HepG2 (cell line): ENCODE results near the gene MRPL48. TPM values are rescaled to one million over a fixed set of nuclear protein-coding genes. Genes with fewer than 3 reads are reported as not detected.

ENCODE experiments used
- ATAC-seq: fragments of 200-7000 bp; cut with Tn5 transposase; 3 replicates; pipeline ENCODE4 v1.9.1; 2020; ENCODE audit warnings: mild to moderate bottlenecking, moderate library complexity
- BruUV-seq: library from RNA; stranded (reverse); fragments of 400-500 nt; replicated peaks from 2 replicates; lab custom pipeline; 2021; lab: Mats Ljungman, UMichigan
- CTCF ChIA-PET: fragments of 300-600 bp; formaldehyde crosslinking; extraction: SDS; loops from one replicate; lab custom pipeline; 2021; ENCODE audit warnings: low total read pairs, inconsistent platforms, low intra/inter-chr PET ratio; lab: Yijun Ruan, JAX
- POLR2A ChIA-PET: fragments of 350-600 bp; sonication (Branson Sonifier 250); formaldehyde crosslinking; loops from one replicate; lab custom pipeline; 2020; ENCODE audit warnings: antibody characterized with exemption, inconsistent platforms; lab: Yijun Ruan, JAX
- DNase-seq: peaks from one replicate; pipeline ENCODE4 v3.0.0-alpha.2; 2015; ENCODE audit warnings: low spot score
- FAIRE-seq: peaks from 3 replicates; lab custom pipeline; 2011; peaks lifted over from hg19 to GRCh38; lab: Jason Lieb, UNC
- H2AFZ ChIP-seq: one replicate; pipeline ENCODE4 v1.6.1; 2011; ENCODE audit warnings: low read length, inconsistent platforms
- H3K27ac ChIP-seq: fragments of 300-600 bp; 3 replicates; pipeline ENCODE4 v1.8.0; 2011; ENCODE audit warnings: mixed run types, mild to moderate bottlenecking, mixed read lengths, low read length, inconsistent platforms; ENCODE audit not compliant: insufficient read depth; ENCODE audit errors: extremely low read length
- H3K27me3 ChIP-seq, 2 experiments: fragments of 200-600 bp in 1 of 2; 2 replicates in 1 of 2; 3 replicates in 1 of 2; pipeline versions ENCODE4 v1.6.0 to v1.8.0; 2011; ENCODE audit warnings: low read length in 2 of 2, mild to moderate bottlenecking in 2 of 2, moderate library complexity in 2 of 2, inconsistent platforms in 1 of 2; ENCODE audit not compliant: insufficient read depth in 2 of 2, control insufficient read depth in 1 of 2
- H3K36me3 ChIP-seq, 2 experiments: fragments of 200-600 bp in 1 of 2; replicated peaks in 1 of 2; 2 replicates in 1 of 2; 3 replicates in 1 of 2; pipeline versions ENCODE4 v1.5.1 to v1.8.0; 2011; ENCODE audit warnings: low read length in 2 of 2, inconsistent platforms in 1 of 2; ENCODE audit not compliant: insufficient read depth in 2 of 2, control insufficient read depth in 1 of 2
- H3K4me1 ChIP-seq: 2 replicates; pipeline ENCODE4 v1.5.1; 2012; ENCODE audit warnings: low read length, inconsistent platforms; ENCODE audit not compliant: insufficient read depth
- H3K4me2 ChIP-seq: 2 replicates; pipeline ENCODE4 v1.6.0; 2011; ENCODE audit warnings: low read depth, low read length, inconsistent platforms
- H3K4me3 ChIP-seq, 3 experiments: fragments of 200-600 bp in 1 of 3; sonication (generic), shearing (Covaris generic) in 1 of 3; replicated peaks in 1 of 3; 2 replicates each; pipeline ENCODE4 v1.5.1; 2011 to 2016; ENCODE audit warnings: low read length in 3 of 3, inconsistent platforms in 2 of 3, low read depth in 2 of 3, mild to moderate bottlenecking in 2 of 3, control low read depth in 1 of 3, mixed read lengths in 1 of 3; ENCODE audit not compliant: insufficient read depth in 1 of 3
- H3K79me2 ChIP-seq: one replicate; pipeline ENCODE4 v1.6.1; 2011; ENCODE audit warnings: low read length, inconsistent platforms; ENCODE audit not compliant: insufficient read depth
- H3K9ac ChIP-seq: 2 replicates; pipeline ENCODE4 v1.6.0; 2011; ENCODE audit warnings: mild to moderate bottlenecking, low read depth, low read length, inconsistent platforms; ENCODE audit not compliant: insufficient read depth
- H3K9me3 ChIP-seq: 2 replicates; pipeline ENCODE4 v1.5.1; 2012; ENCODE audit warnings: mild to moderate bottlenecking, low read length
- H4K20me1 ChIP-seq: 2 replicates; pipeline ENCODE4 v1.6.0; 2011; ENCODE audit warnings: inconsistent platforms, mild to moderate bottlenecking, low read length, moderate library complexity; ENCODE audit not compliant: insufficient read depth
- ADNP ChIP-seq: sonication (generic); formaldehyde crosslinking; IDR thresholded peaks from 2 replicates; pipeline ENCODE4 v1.4.0; 2020; ENCODE audit warnings: missing genetic modification reagents
- AKAP8 ChIP-seq: sonication (generic); formaldehyde crosslinking; IDR thresholded peaks from 2 replicates; pipeline ENCODE4 v1.5.1; 2020; ENCODE audit warnings: mild to moderate bottlenecking, missing genetic modification reagents
- GZF1 ChIP-seq: sonication (generic); formaldehyde crosslinking; IDR thresholded peaks from 2 replicates; pipeline ENCODE4 v1.5.1; 2020; ENCODE audit warnings: mild to moderate bottlenecking, missing genetic modification reagents
- KLF6 ChIP-seq: IDR thresholded peaks from 2 replicates; pipeline ENCODE4 v1.8.0; 2016; ENCODE audit warnings: missing biosample characterization, missing genetic modification reagents
- ZFX ChIP-seq: sonication (generic); formaldehyde crosslinking; IDR thresholded peaks from 2 replicates; pipeline ENCODE4 v1.4.0; 2020; ENCODE audit warnings: mild to moderate bottlenecking, low read depth, missing genetic modification reagents, moderate library complexity
- ZNF121 ChIP-seq: sonication (generic); formaldehyde crosslinking; IDR thresholded peaks from 2 replicates; pipeline ENCODE4 v1.5.0; 2020; ENCODE audit warnings: mild to moderate bottlenecking, missing genetic modification reagents
- ZNF513 ChIP-seq: sonication (generic); formaldehyde crosslinking; conservative IDR thresholded peaks from 2 replicates; pipeline ENCODE4 v1.5.0; 2020; ENCODE audit warnings: missing genetic modification reagents
- WGBS: methylation state at CpG from one replicate; pipeline ENCODE4 v1.1.6; 2017; ENCODE audit warnings: low lambda C conversion rate; 5-methylcytosine and 5-hydroxymethylcytosine counted together
- in situ Hi-C: cut with HindIII; loops from 2 replicates; pipeline ENCODE4 v1.10.0; 2017; ENCODE audit warnings: low pct_unique_long_range_greater_than_20kb; ENCODE audit not compliant: extremely low pct_ligation_motif_present
- intact Hi-C: fragments of 100-400 bp; cut with micrococcal nuclease; formaldehyde crosslinking; loops from one replicate; pipeline ENCODE4 v1.10.0; 2022; ENCODE audit not compliant: unreplicated experiment
- polyA plus RNA-seq, 8 experiments: library from polyadenylated mRNA; depleted of rRNA in 3 of 8; stranded (reverse) in 7 of 8; unstranded in 1 of 8; fragments of >200 nt; fragmentation: Illumina TruSeq in 4 of 8; extraction: Trizol in 4 of 8; gene quantifications; 2 replicates each; pipeline versions ENCODE4 v1.2.1 to v1.2.3, GENCODE V29; 2011 to 2016; ENCODE audit warnings: low read depth in 4 of 8, missing spikeins in 1 of 8, mixed read lengths in 1 of 8; ENCODE audit not compliant: insufficient read depth in 1 of 8
- total RNA-seq, 5 experiments: library from RNA; depleted of rRNA; stranded (reverse); fragments of >200 nt; fragmentation: Illumina TruSeq; extraction: Trizol; gene quantifications; 2 replicates each; pipeline ENCODE4 v1.2.3, GENCODE V29; 2016; ENCODE audit warnings: low read depth in 1 of 5
- TF ChIP-seq, protein P1 (sequence below), 2 experiments: sonication (generic) in 1 of 2; formaldehyde crosslinking in 1 of 2; IDR thresholded peaks; 2 replicates each; pipeline versions ENCODE4 v1.4.0 to v1.6.1; 2016 to 2020; ENCODE audit warnings: borderline replicate concordance in 1 of 2, low read depth in 1 of 2, mild to moderate bottlenecking in 1 of 2, missing genetic modification reagents in 1 of 2
- TF ChIP-seq, protein P2 (sequence below): IDR thresholded peaks from 2 replicates; pipeline ENCODE4 v1.4.0; 2020; ENCODE audit warnings: mild to moderate bottlenecking, missing genetic modification reagents

Gene MRPL48
- total and polyA plus RNA-seq, 2 of the 13 experiments (the other 11 are each of a cell fraction or from before 2014, with no cell fraction given): 61.2 to 67.9 TPM

DNA sequence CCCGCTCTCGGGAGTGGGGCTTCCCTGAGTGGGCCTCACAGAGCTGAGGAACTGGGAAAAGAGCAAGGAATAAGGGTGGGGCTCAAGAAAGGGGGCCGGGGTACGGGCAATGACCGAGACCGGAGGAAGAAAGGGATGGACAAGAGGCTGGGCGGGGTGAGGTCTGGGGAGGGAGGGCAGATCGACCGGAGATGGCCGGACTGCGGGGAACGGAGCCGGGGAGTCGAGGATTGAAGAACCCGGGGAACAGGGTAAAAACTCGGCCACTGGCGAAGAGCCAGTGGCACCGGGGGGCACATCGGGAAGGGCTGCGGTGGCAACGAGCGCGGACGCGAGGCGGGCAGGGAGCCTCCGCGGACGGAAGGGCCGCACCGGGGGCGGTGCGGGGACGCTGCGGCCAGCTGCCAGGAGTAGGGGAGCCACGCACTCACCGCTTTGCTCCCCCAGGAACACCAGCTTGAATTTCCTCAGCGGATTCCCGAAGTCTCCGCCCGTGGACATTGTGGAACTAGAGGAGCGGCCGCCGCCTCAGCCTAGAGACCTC is 27.5 kb upstream of the MRPL48 start (continued):
- TF ChIP-seq, protein P1, sequence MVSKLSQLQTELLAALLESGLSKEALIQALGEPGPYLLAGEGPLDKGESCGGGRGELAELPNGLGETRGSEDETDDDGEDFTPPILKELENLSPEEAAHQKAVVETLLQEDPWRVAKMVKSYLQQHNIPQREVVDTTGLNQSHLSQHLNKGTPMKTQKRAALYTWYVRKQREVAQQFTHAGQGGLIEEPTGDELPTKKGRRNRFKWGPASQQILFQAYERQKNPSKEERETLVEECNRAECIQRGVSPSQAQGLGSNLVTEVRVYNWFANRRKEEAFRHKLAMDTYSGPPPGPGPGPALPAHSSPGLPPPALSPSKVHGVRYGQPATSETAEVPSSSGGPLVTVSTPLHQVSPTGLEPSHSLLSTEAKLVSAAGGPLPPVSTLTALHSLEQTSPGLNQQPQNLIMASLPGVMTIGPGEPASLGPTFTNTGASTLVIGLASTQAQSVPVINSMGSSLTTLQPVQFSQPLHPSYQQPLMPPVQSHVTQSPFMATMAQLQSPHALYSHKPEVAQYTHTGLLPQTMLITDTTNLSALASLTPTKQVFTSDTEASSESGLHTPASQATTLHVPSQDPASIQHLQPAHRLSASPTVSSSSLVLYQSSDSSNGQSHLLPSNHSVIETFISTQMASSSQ (IDR thresholded peaks at IDR 0.05; ENCODE audit: low read depth): no peak
- TF ChIP-seq, protein P1 (CRISPR knock-in tag; IDR thresholded peaks at IDR 0.05; ENCODE audit: borderline replicate concordance): 0 out of 2 replicates have a peak, but pooled peaks have one; percentile 3
- peak; percentile 4; the same call in 1 of the 2 replicates for TF ChIP-seq KLF6 (CRISPR knock-in tag)
- peak; percentile 51; the same call in 1 of the 2 replicates for TF ChIP-seq ZFX
- TF ChIP-seq GZF1 (CRISPR knock-in tag): no peak

GRCh38 chr11:73760679-73761402 is 26.8 kb upstream of the MRPL48 start, which contains the start of gene RAB6A:
TSS of gene RAB6A (minus strand) at chr11:73761074. CDS start at chr11:73760635, 439 bp downstream.
- ChIA-PET CTCF (no interaction called here), POLR2A (interaction anchor here (0.6 to 8.3 kb wide), 15 partner anchors 8 to 208 kb away, joined by 3 to 194 read pairs (median 4); partner anchors contain the start of genes COA4, MRPL48 and PAAF1)
- Histone ChIP-seq H3K27ac (peak within 1 kb of the TSS; percentile 80), H2AFZ (no peak within 1 kb of the TSS), H3K27me3 (no peaks in the 10 kb centered on the region; a peak in 1 of 5 replicates), H3K36me3 (no peaks in the 10 kb centered on the region), H3K4me1 (peaks cover 29% of the 10 kb centered on the region), H3K4me3 (peak within 1 kb of the TSS; percentile 83 to 99 (median 97)), H3K79me2 (peaks cover 46% of the 10 kb centered on the region), H3K9me3 (no peaks in the 10 kb centered on the region), H3K4me2 (peak within 1 kb of the TSS; percentile 89), H3K9ac (peak within 1 kb of the TSS; percentile 95), H4K20me1 (peaks cover 27% of the 10 kb centered on the region)
- ATAC-seq (peak; percentile 92), FAIRE-seq (peak; percentile 26), DNase-seq (peak; percentile 98)
- no TSS peak for BruUV-seq
- intact Hi-C loops (loop anchor here (1.0 to 2.0 kb wide), 2 partner anchors 18 to 116 kb away; partner anchors contain the start of genes COA4 and PAAF1), in situ Hi-C loops (no loop called here)
- 0% methylated on average over 16 of the region's 74 CpGs for WGBS
- peak; percentile 100 for TF ChIP-seq ZNF121 (CRISPR knock-in tag)
- no peak for TF ChIP-seq AKAP8
- TF ChIP-seq, protein P2, sequence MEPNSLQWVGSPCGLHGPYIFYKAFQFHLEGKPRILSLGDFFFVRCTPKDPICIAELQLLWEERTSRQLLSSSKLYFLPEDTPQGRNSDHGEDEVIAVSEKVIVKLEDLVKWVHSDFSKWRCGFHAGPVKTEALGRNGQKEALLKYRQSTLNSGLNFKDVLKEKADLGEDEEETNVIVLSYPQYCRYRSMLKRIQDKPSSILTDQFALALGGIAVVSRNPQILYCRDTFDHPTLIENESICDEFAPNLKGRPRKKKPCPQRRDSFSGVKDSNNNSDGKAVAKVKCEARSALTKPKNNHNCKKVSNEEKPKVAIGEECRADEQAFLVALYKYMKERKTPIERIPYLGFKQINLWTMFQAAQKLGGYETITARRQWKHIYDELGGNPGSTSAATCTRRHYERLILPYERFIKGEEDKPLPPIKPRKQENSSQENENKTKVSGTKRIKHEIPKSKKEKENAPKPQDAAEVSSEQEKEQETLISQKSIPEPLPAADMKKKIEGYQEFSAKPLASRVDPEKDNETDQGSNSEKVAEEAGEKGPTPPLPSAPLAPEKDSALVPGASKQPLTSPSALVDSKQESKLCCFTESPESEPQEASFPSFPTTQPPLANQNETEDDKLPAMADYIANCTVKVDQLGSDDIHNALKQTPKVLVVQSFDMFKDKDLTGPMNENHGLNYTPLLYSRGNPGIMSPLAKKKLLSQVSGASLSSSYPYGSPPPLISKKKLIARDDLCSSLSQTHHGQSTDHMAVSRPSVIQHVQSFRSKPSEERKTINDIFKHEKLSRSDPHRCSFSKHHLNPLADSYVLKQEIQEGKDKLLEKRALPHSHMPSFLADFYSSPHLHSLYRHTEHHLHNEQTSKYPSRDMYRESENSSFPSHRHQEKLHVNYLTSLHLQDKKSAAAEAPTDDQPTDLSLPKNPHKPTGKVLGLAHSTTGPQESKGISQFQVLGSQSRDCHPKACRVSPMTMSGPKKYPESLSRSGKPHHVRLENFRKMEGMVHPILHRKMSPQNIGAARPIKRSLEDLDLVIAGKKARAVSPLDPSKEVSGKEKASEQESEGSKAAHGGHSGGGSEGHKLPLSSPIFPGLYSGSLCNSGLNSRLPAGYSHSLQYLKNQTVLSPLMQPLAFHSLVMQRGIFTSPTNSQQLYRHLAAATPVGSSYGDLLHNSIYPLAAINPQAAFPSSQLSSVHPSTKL (CRISPR knock-in tag): no peak
- no peak for TF ChIP-seq ZNF513 (CRISPR knock-in tag)
- TF ChIP-seq ADNP (CRISPR knock-in tag): no peak
